Measurements from ENCODE around the gene PGS1.
A peak's percentile ranks its signal among the peaks of the same experiment; 100 is the strongest.

The PGS1 gene

DNA sequence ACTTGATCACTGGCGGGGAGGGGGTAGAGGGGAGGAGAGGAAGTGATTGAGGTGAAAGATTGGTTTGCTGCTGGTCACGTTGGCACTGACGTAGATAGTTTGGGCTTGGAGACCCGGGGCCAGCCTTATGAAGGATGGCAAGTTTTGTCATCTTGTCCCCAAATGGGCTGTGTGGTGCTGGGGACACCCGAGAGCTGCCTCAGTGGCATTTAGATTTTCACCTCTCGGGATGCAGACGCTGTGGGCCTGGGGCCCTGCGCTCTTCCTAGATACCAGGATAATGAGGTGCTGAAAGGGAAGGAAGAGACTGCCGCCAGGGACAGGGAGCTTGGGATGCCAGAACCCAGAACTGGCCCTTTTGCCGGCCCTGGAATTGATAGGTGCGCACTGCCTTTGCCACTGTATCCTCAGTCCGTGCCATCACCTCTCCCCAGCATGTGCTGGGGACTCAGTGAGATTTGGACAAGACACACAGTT lies 17.2 kb upstream of the PGS1 start:
- H3K27ac ChIP-seq: no peak overlapping the region
- DNase-seq (ENCODE audit: low read depth, low spot score): no peak

DNA sequence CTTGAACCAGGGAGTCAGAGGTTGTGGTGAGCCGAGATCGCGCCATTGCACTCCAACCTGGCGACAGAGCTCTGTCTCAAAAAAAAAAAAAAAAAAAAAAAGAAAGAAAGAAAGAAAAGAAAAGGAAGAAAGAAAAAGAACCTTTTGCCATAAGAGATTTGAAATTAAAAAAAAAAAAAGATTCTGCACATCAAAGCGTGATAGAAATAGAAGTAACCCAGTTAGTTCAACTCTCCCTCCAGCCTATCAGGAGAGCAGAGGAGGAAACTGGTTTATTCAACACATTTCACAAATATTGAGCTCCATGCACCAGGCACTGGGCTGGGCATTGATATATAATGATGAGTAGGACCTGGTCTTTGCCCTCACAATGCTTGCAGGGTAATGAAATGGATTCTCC lies 16.2 kb upstream of the PGS1 start:
- no peak overlapping the region for H3K27ac ChIP-seq
- DNase-seq (ENCODE audit: low read depth, low spot score): no peak

DNA sequence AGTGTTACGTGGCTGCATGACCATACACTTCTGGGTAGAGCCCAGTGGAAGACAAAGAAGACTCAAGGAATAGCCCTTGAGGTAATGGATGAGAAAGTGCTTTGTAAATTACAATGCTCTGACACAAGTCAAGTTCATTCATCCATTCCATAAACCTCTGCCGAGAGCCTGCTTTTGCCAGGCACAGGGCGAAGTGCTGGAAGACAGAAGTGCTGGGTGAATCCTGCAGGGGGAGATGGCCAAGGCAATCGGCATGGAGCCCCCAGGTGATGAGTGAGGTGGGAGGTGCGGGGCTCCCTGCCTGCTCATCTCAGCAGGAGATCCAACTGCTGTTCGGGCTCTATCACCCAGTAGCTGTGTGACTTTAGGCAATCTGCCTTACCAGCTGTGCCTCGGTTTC lies 15.8 kb upstream of the PGS1 start:
- H3K27ac ChIP-seq: no peak overlapping the region
- no peak for DNase-seq (ENCODE audit: low read depth, low spot score)

DNA sequence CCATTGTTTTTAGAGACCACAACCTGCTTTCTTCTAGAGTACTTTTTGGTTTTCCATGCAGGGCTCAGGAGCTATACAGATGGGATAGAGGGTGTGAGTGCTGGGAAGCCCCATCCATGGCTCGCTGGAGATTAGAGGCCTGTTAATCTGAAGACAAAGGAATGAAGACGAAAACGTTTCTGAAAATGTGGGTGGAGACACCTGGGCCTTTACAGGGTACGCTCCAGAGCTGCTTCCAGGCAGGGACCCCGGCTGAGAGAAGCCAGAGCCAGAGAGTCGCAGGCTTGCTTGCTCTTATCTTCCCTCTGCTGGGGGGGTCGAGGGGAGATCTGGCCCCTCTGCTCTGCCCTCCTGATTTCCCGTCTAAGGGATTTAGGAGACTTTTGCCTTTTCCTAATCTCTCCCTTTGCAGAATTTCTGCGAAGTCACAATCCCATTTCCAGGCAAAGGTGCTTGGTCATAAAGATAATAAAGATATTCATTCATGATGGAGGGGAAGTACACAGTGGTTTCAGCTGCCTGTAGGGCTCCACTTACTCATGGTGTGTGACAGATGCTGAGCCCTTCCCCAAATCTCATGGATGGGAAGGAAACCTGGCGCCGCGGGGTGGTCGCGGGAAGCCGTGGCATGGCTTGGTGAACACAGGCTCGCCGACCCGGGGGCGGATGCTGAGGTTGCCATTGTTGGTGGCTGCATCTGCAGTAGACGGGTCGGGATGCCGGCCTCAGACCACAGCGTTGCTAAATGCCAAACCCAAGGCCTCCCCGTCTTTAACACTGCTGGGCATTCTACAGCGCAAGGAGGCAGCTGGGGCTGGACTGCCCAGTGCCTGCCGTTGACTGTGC lies 13.8 kb upstream of the PGS1 start:
- no peak overlapping the region for H3K27ac ChIP-seq
- DNase-seq (ENCODE audit: low read depth, low spot score): no peak

DNA sequence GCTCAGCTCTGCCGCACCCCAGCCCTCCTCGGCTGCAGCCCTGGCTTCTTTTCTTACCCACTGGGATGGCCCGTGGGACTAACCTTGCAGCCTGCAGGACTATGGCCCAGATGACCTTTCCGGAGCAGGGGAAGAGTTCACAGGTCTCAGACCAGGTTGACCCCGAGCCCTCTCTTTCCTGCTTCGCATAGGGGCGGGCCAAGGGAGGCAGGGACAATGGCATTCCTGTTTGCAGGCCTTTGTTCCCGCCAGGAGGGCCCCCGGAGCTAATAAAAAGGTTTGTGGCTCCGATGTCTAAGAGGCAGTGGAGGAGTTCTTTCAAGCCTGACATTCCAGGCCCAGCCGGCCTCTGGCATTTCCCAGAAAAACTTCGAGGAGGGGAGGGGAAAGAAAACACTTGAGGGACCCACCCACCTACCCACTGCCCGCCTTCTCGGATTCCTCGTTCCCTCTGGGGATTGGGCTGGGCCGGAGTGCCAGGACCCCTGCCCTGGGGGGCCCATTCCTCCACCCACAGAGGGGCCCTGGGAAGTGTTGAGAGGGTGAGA lies 12.8 kb upstream of the PGS1 start:
- H3K27ac ChIP-seq: no peak overlapping the region
- DNase-seq (ENCODE audit: low read depth, low spot score): no peak

DNA sequence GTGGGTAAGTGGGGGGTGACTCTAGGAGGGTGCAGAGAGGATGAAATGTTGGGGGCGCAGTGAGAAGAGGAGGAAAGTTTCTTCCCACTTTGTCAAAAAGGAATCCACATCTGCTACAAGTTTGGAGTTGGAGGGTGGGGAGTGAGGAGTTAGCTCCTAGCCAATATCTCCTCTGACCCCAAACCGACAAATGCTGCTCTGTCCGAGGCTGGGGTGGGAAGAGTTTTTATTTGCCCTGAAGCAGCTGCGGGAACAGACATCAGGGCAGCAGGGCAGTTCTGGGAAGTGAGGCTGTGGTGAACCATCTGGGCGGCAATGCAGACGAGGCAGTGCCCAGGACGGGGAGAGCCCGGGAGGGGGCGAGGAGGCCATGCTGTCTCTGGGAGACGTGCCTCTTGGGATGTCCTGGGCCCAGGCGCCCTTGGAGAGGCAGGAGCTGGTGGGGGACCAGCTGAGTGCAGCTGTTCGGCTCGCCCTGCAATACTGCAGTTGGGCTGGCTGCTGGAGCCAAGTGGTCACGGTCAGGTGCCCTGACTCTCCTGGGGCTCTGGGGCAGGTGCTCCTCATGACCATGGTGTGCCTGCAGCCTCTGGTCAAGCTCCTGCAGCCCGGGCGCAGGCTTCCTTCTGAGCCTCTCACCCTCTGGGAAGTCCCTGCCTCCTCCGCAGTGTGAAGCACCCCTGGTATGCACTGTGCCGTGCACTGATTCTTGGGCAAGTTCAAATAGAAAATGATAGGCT lies 12.2 kb upstream of the PGS1 start:
- H3K27ac ChIP-seq: no peak overlapping the region
- DNase-seq (ENCODE audit: low read depth, low spot score): no peak

DNA sequence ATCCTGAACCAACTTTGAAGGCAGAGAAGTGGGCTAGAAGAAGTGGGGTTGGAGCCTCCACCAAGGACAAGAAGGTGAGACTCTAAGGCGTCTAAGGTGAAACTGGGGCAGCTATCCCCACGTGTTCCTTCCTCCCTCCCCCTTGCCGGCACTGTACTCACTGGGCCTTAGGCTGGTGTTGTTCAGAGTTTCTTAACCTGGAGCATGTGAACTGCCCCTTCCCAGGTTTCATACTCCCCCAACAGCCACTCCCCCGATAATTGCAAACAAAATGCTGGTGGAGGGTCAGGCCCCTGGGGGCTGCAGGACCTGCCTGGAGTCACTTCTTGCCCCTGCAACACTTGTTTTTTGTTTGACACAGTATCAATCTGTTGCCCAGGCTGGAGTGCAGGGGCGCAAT lies 11.3 kb upstream of the PGS1 start:
- H3K27ac ChIP-seq: no peak overlapping the region
- DNase-seq (ENCODE audit: low read depth, low spot score): no peak

DNA sequence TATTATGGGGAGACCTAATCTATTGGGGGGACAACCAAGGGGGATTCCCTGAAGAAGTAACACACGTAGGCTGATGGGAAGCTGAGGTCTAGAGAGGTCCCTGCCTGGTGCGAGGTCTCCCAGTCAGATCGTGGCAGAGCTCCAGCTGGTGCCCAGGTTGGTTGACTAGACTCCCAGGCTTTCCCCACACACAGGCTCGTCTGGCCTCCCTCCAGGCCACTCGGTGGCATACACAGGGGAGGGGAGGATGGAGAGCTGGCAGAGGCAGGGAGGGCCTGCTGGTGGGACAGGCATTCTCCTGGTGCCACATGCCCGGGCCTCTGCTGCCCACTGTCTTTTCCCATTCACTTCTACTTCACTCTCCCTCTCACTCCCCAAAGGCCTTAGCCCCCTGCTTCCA lies 10.1 kb upstream of the PGS1 start:
- no peak overlapping the region for H3K27ac ChIP-seq
- no peak for DNase-seq (ENCODE audit: low read depth, low spot score)

DNA sequence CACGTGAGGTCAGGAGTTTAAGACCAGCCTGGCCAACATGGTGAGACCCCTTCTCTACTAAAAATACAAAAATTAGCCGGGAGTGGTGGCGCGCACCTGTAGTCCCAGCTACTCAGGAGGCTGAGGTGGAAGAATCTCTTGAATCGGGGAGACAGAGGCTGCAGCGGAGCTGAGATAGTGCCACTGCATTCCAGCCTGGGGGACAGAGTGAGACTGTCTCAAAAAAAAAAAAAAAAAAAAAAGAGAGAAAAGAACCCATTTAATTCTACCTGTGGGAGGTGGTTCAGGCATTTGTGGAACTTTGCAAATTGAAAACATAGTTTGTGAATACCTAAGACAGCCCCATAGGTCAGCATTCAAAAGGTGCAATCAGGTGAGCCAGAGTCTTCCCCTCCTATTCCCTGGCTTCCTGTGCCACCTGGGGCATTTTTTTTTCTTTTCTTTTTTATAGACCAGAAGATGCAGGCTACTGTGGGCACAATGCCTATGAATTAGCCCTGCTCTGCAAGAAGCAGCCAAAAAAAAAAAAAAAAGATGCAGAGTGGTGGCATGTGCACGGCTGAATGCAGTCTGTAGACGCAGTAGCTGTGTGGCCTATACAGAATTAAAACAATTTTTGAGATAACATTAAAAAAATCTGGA lies 9.5 kb upstream of the PGS1 start:
- H3K27ac ChIP-seq: no peak overlapping the region

DNA sequence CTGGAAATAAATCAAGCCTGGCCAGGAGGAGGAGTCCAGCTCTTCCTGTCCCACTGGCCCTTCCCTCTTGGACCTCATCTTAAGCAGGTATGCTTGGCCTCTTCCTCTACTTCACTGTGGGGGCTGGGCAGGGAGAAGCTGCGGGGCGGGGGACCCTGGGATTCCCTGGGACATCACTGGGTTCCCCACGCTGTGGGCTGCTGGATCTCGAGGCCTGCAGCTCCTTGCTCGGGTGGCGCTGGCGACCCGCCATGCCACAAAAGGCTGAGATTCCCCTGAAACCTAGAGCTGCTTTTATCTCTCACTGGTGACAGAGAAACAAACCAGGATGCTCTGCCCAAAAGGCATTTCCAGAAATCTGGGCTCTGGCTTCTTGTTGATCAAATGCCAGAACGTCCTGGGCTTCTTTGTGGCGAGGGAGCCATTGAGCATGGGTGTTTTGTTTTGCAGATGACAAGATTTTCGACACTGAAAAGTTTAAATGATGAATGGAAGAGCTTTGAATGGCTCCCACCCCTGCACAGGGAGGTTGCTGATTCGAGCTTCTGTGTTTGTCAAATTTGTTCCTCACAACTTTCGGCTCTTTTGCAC lies 8.6 kb upstream of the PGS1 start:
- no peak overlapping the region for H3K27ac ChIP-seq
- DNase-seq (ENCODE audit: low read depth, low spot score): no peak

More for the DNA sequence above, 9.5 kb upstream of the PGS1 start:
- no peak for DNase-seq (ENCODE audit: low read depth, low spot score)

DNA sequence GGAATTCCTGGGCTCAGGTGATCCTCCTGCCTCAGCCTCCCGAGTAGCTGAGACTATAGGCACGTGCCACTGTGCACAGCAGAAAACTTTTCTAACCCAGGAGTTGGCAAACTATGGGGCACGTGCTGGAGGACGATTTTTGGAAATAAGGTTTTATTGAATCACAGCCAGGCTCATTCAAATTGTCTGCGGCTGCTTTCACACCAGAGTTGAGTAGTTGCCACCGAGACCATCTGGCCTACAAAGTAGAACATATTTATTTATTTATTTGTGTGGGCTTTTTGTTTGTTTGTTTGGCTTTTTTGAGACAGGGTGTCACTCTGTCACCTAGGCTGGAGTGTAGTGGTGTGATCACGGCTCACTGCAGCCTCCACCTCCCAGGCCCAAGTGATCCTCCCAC lies 7.4 kb upstream of the PGS1 start:
- DNase-seq (ENCODE audit: low read depth, low spot score): no peak
- no peak overlapping the region for H3K27ac ChIP-seq

DNA sequence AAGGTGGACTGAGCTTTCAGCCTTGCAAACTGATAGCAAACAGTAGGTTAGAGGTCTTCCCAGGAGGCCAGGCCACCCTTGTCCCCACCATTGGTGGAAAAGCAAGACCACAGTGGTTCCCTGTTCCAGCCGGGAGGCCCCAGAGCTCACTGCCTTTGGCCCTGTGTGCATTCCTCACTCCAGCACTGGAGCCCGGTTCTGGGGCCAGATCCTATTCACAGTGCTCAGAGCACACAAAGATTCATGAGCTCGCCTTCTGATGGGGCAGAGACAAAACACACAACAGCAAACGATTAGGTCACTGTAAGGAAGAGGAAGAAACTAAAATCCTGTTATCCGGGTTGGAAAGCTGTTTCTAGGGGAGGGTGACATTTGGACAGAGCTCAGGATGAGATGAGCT lies 5.6 kb upstream of the PGS1 start:
- no peak overlapping the region for H3K27ac ChIP-seq
- DNase-seq (ENCODE audit: low read depth, low spot score): no peak

DNA sequence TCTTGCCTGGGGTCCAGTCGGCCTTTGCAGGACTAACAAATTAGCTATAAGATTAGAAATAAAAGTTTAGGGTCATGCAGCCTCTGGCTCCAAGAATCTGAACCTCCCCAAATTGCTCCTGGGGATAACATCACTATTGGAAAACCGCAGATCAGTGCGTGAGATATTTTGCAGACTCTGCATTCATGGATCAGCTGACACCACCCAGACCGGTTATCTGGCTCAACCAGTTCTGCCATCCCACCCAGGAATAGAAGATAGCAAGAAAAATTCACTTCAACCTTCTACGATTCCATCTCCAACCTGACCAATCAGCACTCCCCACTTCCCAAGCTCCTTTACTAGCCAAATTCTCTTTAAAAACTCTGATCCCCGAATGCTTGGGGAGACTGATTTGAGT lies 4.3 kb upstream of the PGS1 start:
- no peak for DNase-seq (ENCODE audit: low read depth, low spot score)
- peak overlapping the region; percentile 51 for H3K27ac ChIP-seq

DNA sequence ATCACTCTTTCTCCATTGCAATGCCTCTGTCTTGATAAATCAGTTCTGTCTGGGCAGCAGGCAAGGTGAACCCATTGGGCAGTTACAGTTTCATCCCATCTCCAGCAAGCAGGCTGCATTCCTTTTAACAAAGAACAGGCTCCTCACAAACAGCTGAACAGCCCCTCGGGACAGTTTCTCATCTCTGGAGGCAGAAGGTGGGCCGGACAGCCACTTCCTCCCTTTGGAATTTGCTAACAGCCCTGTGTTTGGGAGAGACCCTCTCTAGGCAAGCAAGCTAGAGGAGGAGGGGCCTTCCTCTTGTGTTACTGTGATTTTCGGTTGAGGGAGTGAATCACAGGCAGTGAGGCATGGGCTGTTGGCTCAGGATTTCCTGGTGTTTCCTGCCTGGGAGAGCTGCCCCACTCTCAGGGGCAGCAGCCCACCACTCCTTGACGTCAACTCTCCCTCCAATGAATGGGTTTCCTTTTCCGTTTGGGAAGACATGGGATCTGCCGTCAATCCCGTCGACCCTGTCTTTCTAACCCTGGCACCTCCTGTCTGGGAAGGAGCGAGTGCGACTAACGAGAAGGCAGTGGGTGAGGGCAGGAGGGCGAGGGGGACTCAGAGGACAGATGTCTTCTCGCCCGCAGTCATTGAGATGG lies 3.7 kb upstream of the PGS1 start:
- H3K27ac ChIP-seq: peak overlapping the region; percentile 51
- no peak for DNase-seq (ENCODE audit: low read depth, low spot score)

DNA sequence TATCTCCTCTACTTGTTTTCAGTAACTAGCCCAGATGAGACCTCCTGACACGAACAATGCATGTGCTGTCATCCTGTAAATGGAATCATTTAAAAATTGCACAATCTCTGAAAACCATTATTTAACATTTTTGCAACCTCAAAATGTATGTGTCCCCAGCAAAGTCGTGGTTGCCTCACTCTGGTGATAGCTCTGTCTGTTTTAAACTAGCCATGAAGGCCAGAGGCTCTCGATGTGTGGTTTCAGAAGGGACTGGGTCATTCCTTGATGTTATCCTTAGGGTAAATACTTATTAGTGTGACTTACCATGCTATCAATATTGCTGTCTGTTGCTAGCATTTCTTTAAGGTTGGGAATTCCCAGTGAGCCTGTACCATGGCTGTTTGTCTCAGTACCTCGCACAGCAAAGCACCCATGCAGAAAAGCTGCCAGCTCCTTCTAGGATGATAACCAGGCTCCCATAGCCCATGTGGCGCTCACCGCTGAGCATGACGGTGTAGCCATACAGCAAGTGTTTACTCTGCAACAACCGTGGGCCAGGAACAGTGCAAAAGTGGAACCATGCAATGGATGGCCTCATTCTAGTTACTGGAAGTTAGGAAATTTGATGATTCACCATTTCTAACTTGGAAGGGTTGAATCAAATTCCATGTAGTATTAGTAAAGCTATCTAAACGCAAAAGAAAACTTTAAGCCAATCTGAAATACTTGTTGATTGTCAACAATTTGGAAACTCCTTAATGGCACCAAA lies 2.9 kb upstream of the PGS1 start:
- no peak for DNase-seq (ENCODE audit: low read depth, low spot score)
- peak overlapping the region; percentile 51 for H3K27ac ChIP-seq

DNA sequence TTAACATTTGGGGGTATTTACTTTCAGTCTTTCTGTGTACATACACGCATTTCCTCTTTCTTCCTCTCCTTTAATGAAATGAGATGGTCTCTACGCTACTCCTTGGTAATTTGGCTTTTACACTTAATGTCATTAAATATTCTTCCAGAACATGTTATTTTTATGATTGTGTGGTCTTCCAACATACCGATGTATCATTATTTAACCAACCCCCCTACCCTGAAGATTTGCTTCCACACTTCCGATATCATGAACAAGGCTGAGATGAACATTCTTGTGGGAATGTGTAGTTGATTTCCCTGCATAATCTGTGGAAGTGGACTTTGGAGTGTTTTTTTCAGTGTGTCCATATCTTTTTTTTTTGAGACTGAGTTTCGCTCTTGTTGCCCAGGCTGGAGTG lies 2.3 kb upstream of the PGS1 start:
- DNase-seq (ENCODE audit: low read depth, low spot score): no peak
- H3K27ac ChIP-seq: peak overlapping the region; percentile 51

DNA sequence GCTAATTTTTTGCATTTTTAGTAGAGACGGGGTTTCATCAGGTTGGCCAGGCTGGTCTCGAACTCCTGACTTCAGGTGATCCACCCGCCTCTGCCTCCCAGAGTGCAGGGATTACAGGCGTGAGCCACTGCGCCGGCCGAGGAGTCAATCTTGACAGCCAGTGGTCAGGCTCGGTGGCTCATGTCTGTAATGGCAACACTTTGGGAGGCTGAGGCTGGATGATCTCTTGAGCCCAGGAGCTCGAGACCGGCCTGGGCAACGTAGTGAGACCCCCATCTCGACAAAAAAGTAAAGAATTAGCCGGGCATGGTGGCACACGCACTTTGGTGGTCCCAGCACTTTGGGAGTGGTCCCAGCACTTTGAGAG lies 608 bp upstream of the PGS1 start:
- peak overlapping the region; percentile 94 for H3K27ac ChIP-seq
- no peak for DNase-seq (ENCODE audit: low read depth, low spot score)

DNA sequence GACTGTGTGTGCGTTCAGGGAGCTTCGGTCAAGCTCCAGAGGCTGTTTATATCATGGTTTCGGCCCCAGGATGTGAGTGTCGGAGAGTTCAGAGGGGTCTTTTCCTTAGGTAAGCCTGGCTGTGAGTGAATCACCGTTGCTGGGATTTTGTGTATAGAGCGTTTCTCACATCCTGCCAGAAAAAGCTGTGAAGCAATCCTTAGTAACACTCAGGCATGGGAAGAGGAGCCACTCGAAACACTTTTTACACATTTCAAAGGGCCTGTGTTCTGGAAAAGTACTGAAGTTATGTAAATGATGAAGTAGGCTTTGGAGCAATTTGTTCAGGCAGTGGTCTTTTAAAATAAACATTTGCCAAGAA lies 662 bp downstream of the PGS1 start:
- DNase-seq (ENCODE audit: low read depth, low spot score): no peak
- H3K27ac ChIP-seq: peak overlapping the region; percentile 94

DNA sequence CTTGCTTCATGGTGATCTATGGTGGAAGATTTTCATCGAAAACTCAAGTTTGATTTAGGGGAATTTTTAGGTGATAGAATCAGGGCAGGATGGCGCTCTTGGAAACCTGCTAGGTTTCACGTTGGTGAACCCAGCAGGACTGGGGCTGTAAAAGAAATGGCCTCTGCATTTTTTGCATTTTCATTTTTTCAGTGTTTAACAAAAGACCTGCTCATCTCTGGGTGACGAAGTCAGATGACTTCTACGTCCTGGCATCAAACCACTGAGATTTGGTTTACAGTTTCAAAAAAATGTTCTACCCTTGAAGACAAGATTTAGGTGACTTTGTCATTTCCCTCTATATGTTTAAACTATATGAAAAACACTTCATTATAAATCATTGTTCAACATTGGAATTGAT lies 1.9 kb downstream of the PGS1 start:
- H3K27ac ChIP-seq: no peak overlapping the region
- DNase-seq (ENCODE audit: low read depth, low spot score): no peak

Measured in epithelial cell of prostate (primary cell).